Prostate gland (tissue), 2 donors: ENCODE data around the gene LAMA2. TPM values are rescaled to one million over a fixed set of nuclear protein-coding genes. Genes with fewer than 3 reads are reported as not detected.

Experiments used
- DNase-seq: peaks from one replicate; pipeline ENCODE4 v3.0.0-alpha.2; 2019; ENCODE audit warnings: low spot score
- H3K27ac ChIP-seq, 2 donors: fragments of 200-600 bp; sonication (generic); 2 replicates each; pipeline ENCODE4 v1.5.1; 2017 to 2019
- H3K27me3 ChIP-seq: fragments of 200-600 bp; sonication (generic); replicated peaks from 2 replicates; pipeline ENCODE4 v1.5.1; 2019; ENCODE audit not compliant: insufficient read depth
- H3K36me3 ChIP-seq, 2 donors: fragments of 200-600 bp; sonication (generic); 1 replicate in 1 of 2; 2 replicates in 1 of 2; pipeline versions ENCODE4 v1.5.1 to v1.8.1; 2017 to 2019
- H3K4me1 ChIP-seq: fragments of 200-600 bp; sonication (generic); replicated peaks from 2 replicates; pipeline ENCODE4 v1.5.1; 2019
- H3K4me3 ChIP-seq, 2 donors: fragments of 200-600 bp; sonication (generic); 2 replicates each; pipeline ENCODE4 v1.5.1; 2017 to 2019
- H3K9me3 ChIP-seq: fragments of 200-600 bp; sonication (generic); 2 replicates; pipeline ENCODE4 v1.5.1; 2017
- POLR2A ChIP-seq: fragments of 450-650 bp; IDR thresholded peaks from one replicate; pipeline ENCODE4 v1.6.1; 2016; ENCODE audit warnings: antibody characterized with exemption, mild to moderate bottlenecking
- POLR2AphosphoS5 ChIP-seq: sonication (generic); formaldehyde crosslinking; IDR thresholded peaks from one replicate; pipeline ENCODE4 v1.6.1; 2017; ENCODE audit warnings: antibody characterized with exemption
- WGBS: methylation state at CpG from one replicate; pipeline ENCODE4 v1.1.5; 2018; 5-methylcytosine and 5-hydroxymethylcytosine counted together
- intact Hi-C: fragments of 100-400 bp; cut with DNase I; formaldehyde crosslinking; loops from one replicate; pipeline ENCODE4 v1.14.2; 2022
- small RNA-seq, 2 donors: library from RNA; depleted of rRNA; stranded (forward); fragments of <200 nt; gene quantifications; one replicate each; pipeline ENCODE3, GENCODE V24; 2016
- total RNA-seq, 2 donors: library from RNA; depleted of rRNA; stranded (reverse); fragments of >200 nt; gene quantifications; one replicate each; pipeline ENCODE4 v1.1.0, GENCODE V29; 2016
- TF ChIP-seq, protein P1 (sequence below), 4 experiments: fragments of 200-600 bp in 2 of 4; fragments of 450-650 bp in 2 of 4; sonication (generic) in 2 of 4; IDR thresholded peaks; 1 replicate in 3 of 4; 2 replicates in 1 of 4; pipeline ENCODE4 v1.5.1; 2016 to 2019; ENCODE audit warnings: antibody characterized with exemption in 4 of 4, mild to moderate bottlenecking in 2 of 4, moderate library complexity in 2 of 4

LAMA2 gene
- total RNA-seq, 2 donors from 2014 or later, result 10.1 to 89.1 TPM

DNA sequence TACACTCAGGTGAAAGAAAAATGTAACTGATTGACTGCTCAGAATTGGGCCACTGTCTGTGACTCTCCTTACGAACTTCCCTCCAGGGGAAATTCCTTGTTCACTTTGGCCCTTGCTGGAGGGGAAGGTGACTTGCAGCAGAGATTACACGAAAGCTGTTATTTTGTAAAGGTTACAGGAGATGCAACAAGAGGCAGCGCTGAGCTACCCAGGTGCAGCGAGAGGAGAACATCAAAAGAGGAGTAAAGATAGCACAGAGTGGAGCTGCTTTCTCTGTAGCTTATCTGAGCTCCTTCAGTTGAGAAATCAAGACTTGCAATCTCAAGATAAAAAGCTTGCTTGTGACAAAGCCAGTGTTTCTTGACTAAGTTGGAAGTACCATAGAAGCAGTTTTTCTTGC lies 682.4 kb downstream of the LAMA2 start:
- intact Hi-C loops, result no loop called here
- Histone ChIP-seq H3K27me3 (no peaks in the 10 kb centered on the region), H3K9me3 (no peaks in the 10 kb centered on the region), H3K36me3 (no peaks in the 10 kb centered on the region), H3K4me3 (no peak overlapping the region), H3K27ac (no peak overlapping the region), H3K4me1 (no peaks in the 10 kb centered on the region)
- no peak for TF ChIP-seq POLR2A
- no peak for TF ChIP-seq POLR2AphosphoS5
- TF ChIP-seq, protein P1, sequence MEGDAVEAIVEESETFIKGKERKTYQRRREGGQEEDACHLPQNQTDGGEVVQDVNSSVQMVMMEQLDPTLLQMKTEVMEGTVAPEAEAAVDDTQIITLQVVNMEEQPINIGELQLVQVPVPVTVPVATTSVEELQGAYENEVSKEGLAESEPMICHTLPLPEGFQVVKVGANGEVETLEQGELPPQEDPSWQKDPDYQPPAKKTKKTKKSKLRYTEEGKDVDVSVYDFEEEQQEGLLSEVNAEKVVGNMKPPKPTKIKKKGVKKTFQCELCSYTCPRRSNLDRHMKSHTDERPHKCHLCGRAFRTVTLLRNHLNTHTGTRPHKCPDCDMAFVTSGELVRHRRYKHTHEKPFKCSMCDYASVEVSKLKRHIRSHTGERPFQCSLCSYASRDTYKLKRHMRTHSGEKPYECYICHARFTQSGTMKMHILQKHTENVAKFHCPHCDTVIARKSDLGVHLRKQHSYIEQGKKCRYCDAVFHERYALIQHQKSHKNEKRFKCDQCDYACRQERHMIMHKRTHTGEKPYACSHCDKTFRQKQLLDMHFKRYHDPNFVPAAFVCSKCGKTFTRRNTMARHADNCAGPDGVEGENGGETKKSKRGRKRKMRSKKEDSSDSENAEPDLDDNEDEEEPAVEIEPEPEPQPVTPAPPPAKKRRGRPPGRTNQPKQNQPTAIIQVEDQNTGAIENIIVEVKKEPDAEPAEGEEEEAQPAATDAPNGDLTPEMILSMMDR (IDR thresholded peaks at IDR 0.05), result no peak
- no peak for DNase-seq
- WGBS, result 83% methylated on average over 4 of the region's 4 CpGs

GRCh38 chr6:129565811-129566210 lies 682.9 kb downstream of the LAMA2 start:
- H3K9me3 ChIP-seq, result no peaks in the 10 kb centered on the region
- intact Hi-C loops, result no loop called here
- TF ChIP-seq POLR2A, result no peak
- TF ChIP-seq, protein P1 (IDR thresholded peaks at IDR 0.05), result no peak
- TF ChIP-seq POLR2AphosphoS5, result no peak

More at GRCh38 chr6:129565811-129566210, 682.9 kb downstream of the LAMA2 start:
- no peak for DNase-seq
- H3K4me1 ChIP-seq, result no peaks in the 10 kb centered on the region
- no peak overlapping the region for H3K27ac ChIP-seq
- H3K4me3 ChIP-seq, result no peak overlapping the region
- 40% methylated on average over 2 of the region's 2 CpGs for WGBS
- no peaks in the 10 kb centered on the region for H3K36me3 ChIP-seq
- H3K27me3 ChIP-seq, result no peaks in the 10 kb centered on the region

Small RNA genes lying within 50 kb of the gene (small RNA-seq; reads per million reads assigned to genes)
- gene RNU6-861P, result 0 reads per million in 2 donors
